Measurements from ENCODE around the gene VOPP1. TPM values are rescaled to one million over a fixed set of nuclear protein-coding genes. Genes with fewer than 3 reads are reported as not detected.

Gene VOPP1
- total RNA-seq, 4 donors from 2014 or later, result 15.7 to 24.9 (median 20.3) TPM

DNA sequence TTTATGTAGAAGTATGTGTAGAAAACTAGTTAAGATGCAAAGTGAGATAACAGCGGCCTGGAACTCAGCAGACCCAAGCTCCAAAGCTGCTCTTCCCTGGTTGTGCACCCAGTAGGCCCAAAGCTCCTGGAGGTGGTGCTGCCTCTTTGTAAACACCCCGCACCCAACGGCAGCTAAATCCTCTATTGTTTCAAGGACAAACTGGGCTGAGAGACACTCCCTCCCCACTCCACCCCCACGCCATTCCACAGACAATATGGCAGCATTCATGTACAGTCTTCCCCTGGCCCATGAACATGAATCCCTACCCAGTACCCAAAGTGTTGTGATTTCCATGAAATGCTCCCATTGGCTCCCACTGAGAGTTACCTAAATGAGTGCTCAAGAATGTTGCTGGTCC is 73.5 kb downstream of the VOPP1 start:
- WGBS, result 89% methylated on average over 4 of the region's 4 CpGs
- Histone ChIP-seq H3K9me3 (no peaks in the 10 kb centered on the region), H3K4me1 (no peaks in the 10 kb centered on the region), H3K4me3 (no peak overlapping the region), H3K36me3 (peaks cover 17% of the 10 kb centered on the region), H3K27me3 (no peaks in the 10 kb centered on the region), H3K27ac (no peak overlapping the region)
- DNase-seq (ENCODE audit: low spot score in 2 of 2), result no peak
- TF ChIP-seq CTCF (IDR thresholded peaks at IDR 0.05) (no peak), POLR2AphosphoS5 (IDR thresholded peaks at IDR 0.05) (no peak), EP300 (IDR thresholded peaks at IDR 0.05) (no peak), POLR2A (IDR thresholded peaks at IDR 0.05) (no peak)

DNA sequence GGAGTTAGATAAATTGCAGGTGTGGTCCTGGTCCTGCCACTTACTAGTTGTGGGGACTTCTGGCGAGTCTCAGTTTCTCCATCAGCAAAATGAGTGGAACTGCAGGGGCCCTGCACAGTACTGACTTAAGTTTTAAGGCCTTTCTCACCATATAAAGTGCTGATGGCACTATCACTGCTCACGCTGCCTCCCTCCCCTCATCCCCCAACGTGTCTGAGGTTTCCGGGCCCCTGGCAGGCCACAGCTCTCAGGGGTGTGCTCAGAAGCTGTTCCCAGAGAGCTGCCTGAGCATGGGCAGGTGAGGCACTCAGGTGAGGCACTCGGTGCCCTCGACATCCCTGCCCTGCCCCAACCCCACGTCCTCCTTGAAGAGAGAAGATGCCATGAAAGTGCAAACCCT is 74.2 kb downstream of the VOPP1 start:
- WGBS, result 93% methylated on average over 5 of the region's 7 CpGs
- TF ChIP-seq CTCF (IDR thresholded peaks at IDR 0.05), result no peak
- no peak for TF ChIP-seq POLR2AphosphoS5 (IDR thresholded peaks at IDR 0.05)
- TF ChIP-seq POLR2A (IDR thresholded peaks at IDR 0.05), result no peak
- TF ChIP-seq EP300 (IDR thresholded peaks at IDR 0.05), result no peak
- no peak for DNase-seq (ENCODE audit: low spot score in 2 of 2)
- H3K9me3 ChIP-seq, result no peaks in the 10 kb centered on the region
- no peaks in the 10 kb centered on the region for H3K4me1 ChIP-seq
- H3K4me3 ChIP-seq, result no peak overlapping the region
- H3K36me3 ChIP-seq, result peaks cover 17% of the 10 kb centered on the region
- H3K27me3 ChIP-seq, result no peaks in the 10 kb centered on the region
- no peak overlapping the region for H3K27ac ChIP-seq

GRCh38 chr7:55497521-55497920 is 74.8 kb downstream of the VOPP1 start:
- TF ChIP-seq EP300 (IDR thresholded peaks at IDR 0.05) (no peak), CTCF (IDR thresholded peaks at IDR 0.05) (no peak), POLR2AphosphoS5 (IDR thresholded peaks at IDR 0.05) (no peak), POLR2A (IDR thresholded peaks at IDR 0.05) (no peak)

DNA sequence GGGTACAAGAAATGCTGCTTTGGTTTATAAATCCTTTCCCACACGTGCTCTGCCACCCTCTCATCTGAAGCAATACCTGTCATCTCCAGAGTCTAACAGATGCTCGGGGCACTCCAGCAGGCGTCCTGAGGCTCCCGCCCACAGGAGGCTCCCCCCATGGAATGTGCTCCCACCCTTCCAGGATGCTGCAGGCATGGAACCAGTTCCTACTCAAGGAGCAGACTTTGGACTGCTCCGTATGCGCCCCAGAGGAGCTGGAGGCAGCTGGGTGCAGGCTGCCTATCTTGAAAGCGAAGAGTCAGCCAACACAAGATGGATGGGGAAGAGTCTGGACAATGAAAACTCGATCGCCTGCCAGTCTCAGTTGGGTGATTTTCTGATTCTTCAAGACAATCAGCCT is 75.4 kb downstream of the VOPP1 start:
- peaks cover 20% of the 10 kb centered on the region for H3K36me3 ChIP-seq
- WGBS, result 95% methylated on average over 8 of the region's 9 CpGs
- no peaks in the 10 kb centered on the region for H3K27me3 ChIP-seq
- no peaks in the 10 kb centered on the region for H3K9me3 ChIP-seq
- no peak for DNase-seq (ENCODE audit: low spot score in 2 of 2)
- no peaks in the 10 kb centered on the region for H3K4me1 ChIP-seq
- no peak overlapping the region for H3K4me3 ChIP-seq
- no peak for TF ChIP-seq POLR2AphosphoS5 (IDR thresholded peaks at IDR 0.05)
- TF ChIP-seq EP300 (IDR thresholded peaks at IDR 0.05), result no peak
- no peak for TF ChIP-seq CTCF (IDR thresholded peaks at IDR 0.05)
- TF ChIP-seq POLR2A (IDR thresholded peaks at IDR 0.05), result no peak
- H3K27ac ChIP-seq, result no peak overlapping the region

More at GRCh38 chr7:55497521-55497920, 74.8 kb downstream of the VOPP1 start:
- no peak overlapping the region for H3K27ac ChIP-seq
- DNase-seq (ENCODE audit: low spot score in 2 of 2), result no peak
- H3K4me1 ChIP-seq, result no peaks in the 10 kb centered on the region
- H3K9me3 ChIP-seq, result no peaks in the 10 kb centered on the region
- 98% methylated on average over 7 of the region's 7 CpGs for WGBS
- H3K27me3 ChIP-seq, result no peaks in the 10 kb centered on the region
- no peak overlapping the region for H3K4me3 ChIP-seq
- peaks cover 17% of the 10 kb centered on the region for H3K36me3 ChIP-seq

GRCh38 chr7:55494951-55495350 is 77.4 kb downstream of the VOPP1 start:
- Histone ChIP-seq H3K4me3 (no peak overlapping the region), H3K27me3 (no peaks in the 10 kb centered on the region), H3K4me1 (no peaks in the 10 kb centered on the region), H3K36me3 (peaks cover 34% of the 10 kb centered on the region), H3K27ac (no peak overlapping the region), H3K9me3 (no peaks in the 10 kb centered on the region)
- no peak for TF ChIP-seq POLR2A (IDR thresholded peaks at IDR 0.05)
- TF ChIP-seq POLR2AphosphoS5 (IDR thresholded peaks at IDR 0.05), result no peak
- no peak for TF ChIP-seq CTCF (IDR thresholded peaks at IDR 0.05)
- no peak for TF ChIP-seq EP300 (IDR thresholded peaks at IDR 0.05)
- DNase-seq (ENCODE audit: low spot score in 2 of 2), result no peak
- 93% methylated on average over 5 of the region's 5 CpGs for WGBS

Measured in suprapubic skin (tissue), 4 donors.